PC-3 (cell line): ENCODE measurements around the gene WDR86. TPM values are rescaled to one million over a fixed set of nuclear protein-coding genes. Genes with fewer than 3 reads are reported as not detected.

ENCODE experiments used
- ATAC-seq: fragments of 200-7000 bp; cut with Tn5 transposase; 2 replicates; pipeline ENCODE4 v1.9.1; 2020; ENCODE audit warnings: mild to moderate bottlenecking, moderate library complexity
- BruUV-seq: library from RNA; stranded (reverse); fragments of 400-500 nt; replicated peaks from 2 replicates; lab custom pipeline; 2021; lab: Mats Ljungman, UMichigan
- CTCF ChIA-PET: fragments of 300-600 bp; sonication (Branson Sonifier 250); formaldehyde crosslinking; loops from one replicate; lab custom pipeline; 2022; ENCODE audit warnings: antibody characterized with exemption; lab: Charles Lee
- POLR2A ChIA-PET: fragments of 300-600 bp; sonication (Branson Sonifier 250); formaldehyde crosslinking; loops from one replicate; lab custom pipeline; 2022; ENCODE audit warnings: antibody characterized with exemption; ENCODE audit not compliant: unreplicated experiment; lab: Charles Lee
- DNase-seq: peaks from one replicate; pipeline ENCODE4 v3.0.0-alpha.2; 2015
- H2AFZ ChIP-seq: fragments of 300-600 bp; sonication (generic); 2 replicates; pipeline ENCODE4 v1.6.0; 2016; ENCODE audit warnings: antibody characterized with exemption, low read length
- H3F3A ChIP-seq: fragments of 300-600 bp; sonication (generic); one replicate; pipeline ENCODE4 v1.6.0; 2017; ENCODE audit warnings: antibody characterized with exemption, low read length, control low read depth, mild to moderate bottlenecking; ENCODE audit not compliant: unreplicated experiment
- H3K27ac ChIP-seq: fragments of 300-600 bp; sonication (generic); 2 replicates; pipeline ENCODE4 v1.5.1; 2016; ENCODE audit warnings: mild to moderate bottlenecking, low read length
- H3K27me3 ChIP-seq: fragments of 300-600 bp; sonication (generic); 2 replicates; pipeline ENCODE4 v1.6.1; 2016; ENCODE audit warnings: low read length, mixed read lengths
- H3K36me3 ChIP-seq: fragments of 300-600 bp; sonication (generic); 2 replicates; pipeline ENCODE4 v1.6.1; 2016; ENCODE audit warnings: low read depth, mixed run types, low read length, mixed read lengths
- H3K4me1 ChIP-seq: fragments of 300-600 bp; sonication (generic); 2 replicates; pipeline ENCODE4 v1.5.1; 2016; ENCODE audit warnings: low read length; ENCODE audit not compliant: insufficient read depth
- H3K4me2 ChIP-seq: fragments of 300-600 bp; sonication (generic); 2 replicates; pipeline ENCODE4 v1.6.0; 2016; ENCODE audit warnings: low read length
- H3K4me3 ChIP-seq: fragments of 300-600 bp; sonication (generic); 2 replicates; pipeline ENCODE4 v1.5.1; 2016; ENCODE audit warnings: mild to moderate bottlenecking, low read length, mixed read lengths
- H3K79me2 ChIP-seq: fragments of 300-600 bp; sonication (generic); 2 replicates; pipeline ENCODE4 v1.6.1; 2017; ENCODE audit warnings: low read length, mixed read lengths
- H3K9ac ChIP-seq: fragments of 300-600 bp; sonication (generic); 2 replicates; pipeline ENCODE4 v1.6.0; 2016; ENCODE audit warnings: mild to moderate bottlenecking, low read length
- H3K9me2 ChIP-seq: fragments of 300-600 bp; sonication (generic); replicated peaks from 2 replicates; pipeline ENCODE4 v1.6.1; 2016; ENCODE audit warnings: mixed run types, low read length, mixed read lengths
- H3K9me3 ChIP-seq: fragments of 300-600 bp; sonication (generic); 2 replicates; pipeline ENCODE4 v1.6.1; 2016; ENCODE audit warnings: low read length, mixed read lengths
- H4K20me1 ChIP-seq: fragments of 300-600 bp; sonication (generic); 2 replicates; pipeline ENCODE4 v1.6.1; 2016; ENCODE audit warnings: low read length, mixed read lengths
- EZH2 ChIP-seq: fragments of 300-600 bp; sonication (generic); IDR thresholded peaks from one replicate; pipeline ENCODE4 v1.6.1; 2017; ENCODE audit warnings: antibody characterized with exemption, mild to moderate bottlenecking, low read length; ENCODE audit not compliant: unreplicated experiment
- EZH2phosphoT487 ChIP-seq: fragments of 300-600 bp; sonication (generic); IDR thresholded peaks from 2 replicates; pipeline ENCODE4 v1.6.1; 2018; ENCODE audit warnings: mild to moderate bottlenecking, antibody characterized with exemption, low read length, borderline replicate concordance
- intact Hi-C: fragments of 100-400 bp; cut with micrococcal nuclease; formaldehyde crosslinking; loops from 2 replicates; pipeline ENCODE4 v1.9.0; 2023
- total RNA-seq: library from RNA; depleted of rRNA; stranded (reverse); fragments of >200 nt; gene quantifications from 2 replicates; pipeline ENCODE4 v1.2.3, GENCODE V29; 2014
- TF ChIP-seq, protein P1 (sequence below): fragments of 300-600 bp; sonication (generic); conservative IDR thresholded peaks from 2 replicates; pipeline ENCODE4 v1.5.1; 2017; ENCODE audit warnings: antibody characterized with exemption, low read depth, mild to moderate bottlenecking, low read length

Gene WDR86
- total RNA-seq, 1 experiment from 2014 or later = not detected

DNA sequence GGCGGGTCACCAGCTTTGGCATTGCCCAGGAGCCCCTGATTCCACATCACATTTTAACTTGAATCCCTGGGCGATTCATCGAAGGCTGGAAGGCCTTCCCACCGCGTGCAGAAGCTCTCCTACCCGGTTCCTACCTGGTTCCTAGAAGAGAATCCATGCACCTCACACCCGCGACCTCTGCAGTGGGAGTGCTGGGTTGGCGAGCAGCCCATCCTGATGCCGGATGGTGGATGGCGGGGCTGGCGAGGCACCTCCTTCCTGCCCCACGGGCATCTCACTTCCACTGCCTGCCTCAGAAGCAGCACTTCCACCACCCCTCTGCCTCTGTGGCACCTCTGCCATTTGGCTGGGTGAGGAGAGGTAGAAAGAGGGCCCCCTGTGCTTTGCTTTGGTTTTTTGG lies 36.2 kb downstream of the WDR86 start:
- DNase-seq (no peak), ATAC-seq (no peak)
- Histone ChIP-seq H3K36me3 (0 out of 2 replicates have a peak, but pooled peaks cover 2% of the 10 kb centered on the region), H2AFZ (no peak overlapping the region), H3K4me1 (no peaks in the 10 kb centered on the region), H3K27me3 (no peaks in the 10 kb centered on the region), H3K4me3 (no peak overlapping the region), H3K79me2 (no peaks in the 10 kb centered on the region), H3K9me3 (no peaks in the 10 kb centered on the region), H3K27ac (no peak overlapping the region), H3K9me2 (no peaks in the 10 kb centered on the region), H3F3A (no peaks in the 10 kb centered on the region), H4K20me1 (no peaks in the 10 kb centered on the region), H3K4me2 (no peak overlapping the region), H3K9ac (no peak overlapping the region)
- TF ChIP-seq, protein P1, sequence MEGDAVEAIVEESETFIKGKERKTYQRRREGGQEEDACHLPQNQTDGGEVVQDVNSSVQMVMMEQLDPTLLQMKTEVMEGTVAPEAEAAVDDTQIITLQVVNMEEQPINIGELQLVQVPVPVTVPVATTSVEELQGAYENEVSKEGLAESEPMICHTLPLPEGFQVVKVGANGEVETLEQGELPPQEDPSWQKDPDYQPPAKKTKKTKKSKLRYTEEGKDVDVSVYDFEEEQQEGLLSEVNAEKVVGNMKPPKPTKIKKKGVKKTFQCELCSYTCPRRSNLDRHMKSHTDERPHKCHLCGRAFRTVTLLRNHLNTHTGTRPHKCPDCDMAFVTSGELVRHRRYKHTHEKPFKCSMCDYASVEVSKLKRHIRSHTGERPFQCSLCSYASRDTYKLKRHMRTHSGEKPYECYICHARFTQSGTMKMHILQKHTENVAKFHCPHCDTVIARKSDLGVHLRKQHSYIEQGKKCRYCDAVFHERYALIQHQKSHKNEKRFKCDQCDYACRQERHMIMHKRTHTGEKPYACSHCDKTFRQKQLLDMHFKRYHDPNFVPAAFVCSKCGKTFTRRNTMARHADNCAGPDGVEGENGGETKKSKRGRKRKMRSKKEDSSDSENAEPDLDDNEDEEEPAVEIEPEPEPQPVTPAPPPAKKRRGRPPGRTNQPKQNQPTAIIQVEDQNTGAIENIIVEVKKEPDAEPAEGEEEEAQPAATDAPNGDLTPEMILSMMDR = no peak
- no peak for TF ChIP-seq EZH2
- POLR2A ChIA-PET = no interaction called here
- BruUV-seq = no TSS peak
- CTCF ChIA-PET = no interaction called here
- intact Hi-C loops = no loop called here

DNA sequence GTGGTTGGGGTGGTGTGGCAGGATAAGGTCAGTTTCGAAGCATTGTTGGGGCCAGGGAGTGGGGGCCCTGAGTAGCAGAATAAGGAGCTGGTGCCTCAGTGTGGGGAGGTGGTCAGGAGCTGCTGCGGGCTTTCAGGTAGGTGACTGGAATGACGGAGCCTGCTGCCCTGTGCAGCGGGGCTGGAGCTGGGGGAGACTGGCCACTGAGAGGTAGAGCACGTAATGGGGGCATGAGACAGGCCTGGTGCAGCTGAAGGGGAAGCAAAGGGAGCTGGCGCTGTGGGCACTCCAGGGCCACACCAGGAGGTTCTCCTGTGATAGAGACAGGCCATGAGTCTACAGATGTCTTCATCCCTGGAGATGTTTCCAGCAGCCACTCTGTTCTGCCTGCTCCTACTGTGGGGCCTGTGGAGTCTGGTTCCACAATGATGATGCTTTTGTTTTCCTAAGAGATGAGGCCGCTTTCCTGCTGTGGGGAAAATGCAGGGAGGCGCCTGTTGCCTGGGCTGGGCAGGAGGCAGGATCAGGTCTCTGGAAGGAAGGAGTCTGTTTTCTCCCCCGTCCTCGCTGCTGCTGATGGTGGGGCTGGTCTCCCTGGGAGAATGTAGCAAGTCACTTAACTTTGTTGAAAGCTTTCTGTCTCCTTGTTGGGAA lies 37.1 kb downstream of the WDR86 start:
- Histone ChIP-seq H3F3A (no peaks in the 10 kb centered on the region), H3K36me3 (0 out of 2 replicates have a peak, but pooled peaks cover 4% of the 10 kb centered on the region), H3K4me2 (no peak overlapping the region), H3K79me2 (no peaks in the 10 kb centered on the region), H3K9ac (no peak overlapping the region), H3K4me1 (peaks cover 3% of the 10 kb centered on the region; the same call in 1 of the 2 replicates), H2AFZ (no peak overlapping the region), H3K27me3 (no peaks in the 10 kb centered on the region), H3K4me3 (no peak overlapping the region), H3K9me3 (no peaks in the 10 kb centered on the region), H3K27ac (no peak overlapping the region), H4K20me1 (no peaks in the 10 kb centered on the region), H3K9me2 (no peaks in the 10 kb centered on the region)
- DNase-seq = no peak
- POLR2A ChIA-PET = no interaction called here
- CTCF ChIA-PET = no interaction called here
- intact Hi-C loops = no loop called here
- no peak for ATAC-seq
- BruUV-seq = no TSS peak
- TF ChIP-seq EZH2phosphoT487 = no peak
- TF ChIP-seq EZH2 = no peak
- TF ChIP-seq, protein P1 = no peak

DNA sequence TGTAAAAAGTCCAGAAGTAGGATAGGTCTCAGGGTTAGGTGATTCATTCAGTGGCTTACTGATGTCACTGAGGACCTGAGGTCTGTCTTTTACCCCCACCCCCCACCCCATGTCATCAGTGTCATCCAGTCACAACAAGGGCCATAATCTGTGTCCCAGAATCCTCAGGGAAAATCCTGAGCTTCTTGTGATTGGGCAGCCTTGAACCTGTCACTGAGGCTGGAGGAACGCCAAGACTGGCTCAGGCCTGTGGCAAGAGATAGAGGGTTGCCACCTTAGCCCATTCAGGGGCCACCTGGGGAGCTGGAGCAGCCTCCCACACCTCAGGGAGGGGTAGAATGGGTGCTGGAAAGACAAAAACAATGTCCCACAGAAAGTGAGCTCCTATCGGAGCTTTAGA lies 38.6 kb downstream of the WDR86 start:
- Histone ChIP-seq H3K4me3 (no peak overlapping the region), H3K9me3 (no peaks in the 10 kb centered on the region), H3K9ac (no peak overlapping the region), H3K36me3 (0 out of 2 replicates have a peak, but pooled peaks cover 4% of the 10 kb centered on the region), H3K27ac (no peak overlapping the region), H3K4me1 (peaks cover 3% of the 10 kb centered on the region; the same call in 1 of the 2 replicates), H3F3A (no peaks in the 10 kb centered on the region), H3K4me2 (no peak overlapping the region), H3K9me2 (no peaks in the 10 kb centered on the region), H3K27me3 (no peaks in the 10 kb centered on the region), H2AFZ (no peak overlapping the region), H3K79me2 (no peaks in the 10 kb centered on the region), H4K20me1 (no peaks in the 10 kb centered on the region)
- ATAC-seq (no peak), DNase-seq (no peak)
- POLR2A ChIA-PET = no interaction called here
- intact Hi-C loops = no loop called here
- CTCF ChIA-PET = interaction anchor here (0.6 kb wide), 1 partner anchor 56 kb away, joined by 4 read pairs; no protein-coding TSS in a partner anchor
- TF ChIP-seq, protein P1 = no peak
- TF ChIP-seq EZH2 (no peak), EZH2phosphoT487 (no peak)
- no TSS peak for BruUV-seq
